Activated gamma-delta T cell treated with anti-CD3 and anti-CD28 coated beads, Interleukin-2, amount 50 U/mL, for 16 hours (primary cell): ENCODE results near the gene TROAP.

ENCODE experiments used
- DNase-seq: peaks from one replicate; pipeline ENCODE4 v3.0.0-alpha.2; 2020; ENCODE audit warnings: low read depth

The TROAP gene

DNA sequence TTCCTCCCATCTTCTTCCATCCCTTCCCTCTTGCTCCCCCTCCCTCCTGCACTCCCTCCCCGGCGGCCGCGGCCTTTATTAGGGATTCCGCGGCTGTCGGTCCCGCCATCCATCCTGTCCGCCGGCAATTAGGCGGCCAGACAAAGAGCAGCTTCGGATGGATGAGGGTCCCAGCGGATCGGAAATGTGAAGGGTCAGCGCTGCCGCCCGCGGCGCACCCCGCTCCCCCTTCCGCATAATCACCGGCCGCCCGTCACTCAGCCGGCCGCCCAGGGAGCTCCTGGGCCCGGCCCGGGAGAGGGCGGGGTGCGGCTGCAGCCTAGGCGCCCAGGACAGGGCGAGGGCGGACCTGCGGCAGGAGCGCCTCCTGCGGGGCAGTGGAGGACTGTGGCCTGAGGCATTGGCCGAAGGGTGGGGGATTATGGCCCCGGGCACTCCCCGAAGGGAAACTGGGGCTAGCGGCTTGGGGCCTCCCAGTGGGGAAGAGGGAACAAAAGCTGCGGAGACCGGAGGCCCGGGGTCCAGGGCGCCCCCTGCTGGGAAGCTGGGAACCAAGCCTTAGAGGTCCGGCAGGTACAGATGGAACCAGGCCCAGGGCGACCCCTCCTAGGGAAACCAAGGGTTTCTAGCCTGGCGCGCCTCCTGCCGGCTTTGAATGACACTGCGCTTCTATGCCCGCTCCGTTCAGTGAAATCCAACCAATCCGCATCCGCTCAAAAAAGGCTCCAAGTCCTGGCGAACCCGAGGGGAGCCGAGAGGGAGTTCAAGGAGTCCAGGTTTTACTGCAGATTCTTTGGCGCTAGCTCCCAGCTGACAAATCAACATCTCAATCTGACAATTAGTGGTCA lies 19.2 kb downstream of the TROAP start:
- peak; percentile 60 for DNase-seq

DNA sequence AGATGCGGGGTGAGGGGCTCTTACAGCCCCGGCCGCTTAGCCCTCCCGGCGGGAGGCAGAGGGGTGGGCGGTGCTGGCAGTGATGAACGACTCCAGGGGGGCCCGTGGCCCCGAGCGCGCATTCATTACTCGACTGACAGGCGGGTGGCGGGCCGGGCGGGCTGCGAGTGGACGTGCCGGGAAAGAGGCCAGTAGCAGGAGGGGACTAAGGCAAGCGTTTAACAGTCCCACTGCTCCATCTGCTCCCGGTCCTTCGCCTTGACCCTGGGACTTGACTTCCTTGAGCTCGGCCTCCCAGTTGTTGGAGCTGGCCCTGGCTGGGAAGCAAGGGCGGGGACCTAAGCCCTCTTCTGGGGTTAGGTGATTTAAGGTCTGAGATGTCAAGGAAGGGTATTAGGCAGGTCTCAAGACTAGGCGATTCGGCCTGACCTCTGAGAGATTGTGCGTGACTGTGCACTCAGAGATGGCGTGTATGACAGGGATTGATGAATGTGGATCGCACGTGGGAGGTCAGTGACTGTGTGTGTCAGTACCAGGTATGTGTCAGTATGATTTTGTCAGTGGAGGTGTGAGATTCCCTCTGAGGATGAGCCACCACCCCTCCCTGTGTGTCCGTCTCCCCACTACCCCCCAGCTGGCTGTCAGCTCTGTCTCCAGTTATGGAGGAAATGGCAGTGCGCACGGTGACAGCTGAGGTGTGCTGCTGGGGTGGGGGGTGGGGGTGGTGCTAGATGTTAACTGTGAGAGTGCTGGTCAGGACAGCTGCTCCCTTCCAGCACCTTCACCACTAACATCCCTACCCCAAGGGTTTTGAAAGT lies 20.1 kb downstream of the TROAP start:
- no peak for DNase-seq

- no peak for DNase-seq
These were observed 21.5 kb downstream of the TROAP start for GRCh38 chr12:49344486-49345050.

- DNase-seq = no peak
These were observed 22.2 kb downstream of the TROAP start for GRCh38 chr12:49345051-49345824.

DNA sequence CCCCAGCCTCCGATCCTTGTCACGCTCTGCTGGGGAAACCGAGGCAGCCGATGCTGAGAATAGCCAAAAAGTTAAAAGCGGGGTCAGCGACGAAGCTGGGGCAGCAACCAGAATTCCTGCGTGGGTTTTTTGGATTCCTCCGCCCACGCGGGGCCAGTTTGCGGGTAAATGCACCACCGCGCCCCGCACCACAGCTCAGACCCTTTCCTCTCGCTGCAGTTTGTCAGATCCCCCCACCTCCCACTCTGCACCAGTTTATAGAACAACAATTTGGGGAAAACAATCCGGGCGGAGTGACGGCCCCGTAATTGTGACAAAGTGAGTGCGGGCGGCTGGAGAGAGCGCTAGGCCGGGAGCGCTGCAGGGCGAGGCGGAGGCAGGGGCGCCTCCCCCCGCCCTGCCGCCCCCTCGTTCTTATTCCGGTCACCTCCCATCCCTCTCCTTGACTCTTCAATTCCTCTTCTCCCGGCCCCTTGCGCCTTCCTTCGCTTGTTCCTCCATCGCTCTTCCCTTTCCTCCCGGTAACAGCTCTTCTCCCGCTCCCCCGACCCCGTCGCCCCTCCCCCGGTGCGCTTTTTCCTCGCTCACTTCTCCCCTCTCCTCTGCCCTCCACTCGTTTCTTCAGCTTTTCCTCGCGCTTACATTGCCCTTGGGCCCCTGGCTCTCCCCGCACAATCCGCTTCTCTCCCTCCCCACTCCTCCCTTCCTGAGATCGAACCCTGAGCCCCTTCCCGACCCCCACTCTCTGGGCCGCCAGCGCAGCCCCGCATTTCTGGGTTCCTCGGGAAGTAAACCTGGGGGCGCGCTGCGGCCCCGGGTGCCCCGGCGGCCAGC lies 23.0 kb downstream of the TROAP start:
- DNase-seq = no peak

DNA sequence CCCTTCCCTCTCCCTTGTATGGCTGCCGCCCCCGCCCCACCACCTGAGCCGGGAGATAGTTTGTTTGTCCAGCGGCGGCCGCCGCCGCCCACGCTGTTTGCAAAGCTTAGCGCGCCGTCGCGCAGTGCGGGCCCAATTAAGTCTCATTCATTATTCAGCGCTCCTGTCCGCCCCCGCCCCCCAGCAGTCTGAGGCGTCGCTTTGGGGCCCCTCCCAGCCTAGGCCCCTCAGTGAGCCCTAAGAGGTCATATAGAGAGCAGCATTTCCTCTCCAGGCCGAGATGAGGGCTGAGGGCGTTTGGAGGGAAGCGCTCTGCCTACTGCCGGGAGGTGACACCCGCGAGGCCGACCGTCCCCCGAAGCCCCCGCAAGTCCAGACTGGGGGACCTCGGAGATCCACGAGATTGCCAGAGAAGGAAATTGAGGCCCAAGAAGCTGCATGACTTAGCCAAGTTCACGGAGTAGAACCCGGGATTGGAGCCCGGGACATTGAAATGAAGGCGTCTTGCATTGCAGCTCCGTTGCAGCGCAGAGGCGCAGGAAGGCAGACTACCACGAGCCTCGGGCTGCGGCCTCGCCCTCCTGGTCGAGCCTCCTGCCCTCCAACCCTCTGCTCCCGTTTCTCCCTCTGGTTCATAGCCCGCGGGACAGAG lies 23.7 kb downstream of the TROAP start, which contains the start of gene DNAJC22:
TSS of gene DNAJC22 (plus strand) at position 230 of the 652 bp plus-strand sequence. CDS start 1,985 bp downstream, outside the sequence.
- no peak for DNase-seq

- peak; percentile 74 for DNase-seq
These were observed 24.5 kb downstream of the TROAP start for GRCh38 chr12:49347311-49348193.

DNA sequence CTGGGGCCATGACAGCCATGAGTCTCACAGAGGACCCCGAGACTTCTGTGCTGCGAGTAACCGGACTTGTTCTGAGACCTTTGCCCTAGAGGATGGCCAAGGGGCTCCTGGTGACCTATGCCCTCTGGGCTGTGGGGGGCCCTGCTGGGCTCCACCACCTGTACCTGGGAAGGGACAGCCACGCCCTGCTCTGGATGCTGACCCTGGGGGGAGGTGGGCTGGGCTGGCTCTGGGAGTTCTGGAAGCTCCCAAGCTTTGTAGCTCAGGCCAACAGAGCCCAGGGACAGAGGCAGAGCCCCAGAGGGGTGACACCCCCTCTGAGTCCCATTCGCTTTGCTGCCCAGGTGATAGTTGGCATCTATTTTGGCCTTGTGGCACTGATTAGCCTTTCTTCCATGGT lies 25.7 kb downstream of the TROAP start:
- DNase-seq = no peak

DNA sequence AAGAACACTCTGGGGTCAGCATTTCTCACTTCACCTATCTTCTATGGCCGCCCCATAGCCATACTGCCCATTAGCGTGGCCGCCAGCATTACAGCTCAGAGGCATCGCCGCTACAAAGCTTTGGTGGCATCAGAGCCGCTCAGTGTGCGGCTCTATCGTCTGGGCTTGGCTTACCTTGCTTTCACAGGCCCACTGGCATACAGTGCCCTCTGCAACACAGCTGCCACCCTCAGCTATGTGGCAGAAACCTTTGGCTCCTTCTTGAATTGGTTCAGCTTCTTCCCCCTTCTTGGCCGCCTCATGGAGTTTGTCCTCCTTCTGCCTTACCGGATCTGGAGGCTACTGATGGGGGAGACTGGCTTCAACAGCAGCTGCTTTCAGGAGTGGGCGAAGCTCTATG lies 26.2 kb downstream of the TROAP start:
- no peak for DNase-seq

GRCh38 chr12:49352351-49352750 lies 29.3 kb downstream of the TROAP start:
- DNase-seq = no peak

DNA sequence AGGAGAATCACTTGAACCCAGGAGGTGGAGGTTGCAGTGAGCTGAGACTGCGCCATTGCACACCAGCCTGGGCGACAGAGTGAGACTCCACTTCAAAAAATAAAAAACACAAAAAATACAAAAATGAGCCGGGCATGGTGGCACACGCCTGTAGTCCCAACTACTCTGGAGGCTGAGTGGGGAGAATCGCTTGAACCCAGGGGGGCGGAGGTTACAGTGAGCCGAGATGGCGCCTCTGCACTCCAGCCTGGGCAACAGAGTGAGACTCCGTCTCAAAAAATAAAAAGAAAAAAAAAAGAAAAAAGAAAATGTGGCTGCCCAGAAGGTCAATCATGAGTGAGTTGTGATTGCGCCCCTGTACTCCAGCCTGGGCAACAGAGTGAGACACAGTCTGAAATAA lies 32.9 kb downstream of the TROAP start:
- no peak for DNase-seq

GRCh38 chr12:49357103-49357678 lies 34.1 kb downstream of the TROAP start:
- no peak for DNase-seq

- peak; percentile 49 for DNase-seq
These were observed 35.6 kb downstream of the TROAP start for GRCh38 chr12:49358483-49359141.

DNA sequence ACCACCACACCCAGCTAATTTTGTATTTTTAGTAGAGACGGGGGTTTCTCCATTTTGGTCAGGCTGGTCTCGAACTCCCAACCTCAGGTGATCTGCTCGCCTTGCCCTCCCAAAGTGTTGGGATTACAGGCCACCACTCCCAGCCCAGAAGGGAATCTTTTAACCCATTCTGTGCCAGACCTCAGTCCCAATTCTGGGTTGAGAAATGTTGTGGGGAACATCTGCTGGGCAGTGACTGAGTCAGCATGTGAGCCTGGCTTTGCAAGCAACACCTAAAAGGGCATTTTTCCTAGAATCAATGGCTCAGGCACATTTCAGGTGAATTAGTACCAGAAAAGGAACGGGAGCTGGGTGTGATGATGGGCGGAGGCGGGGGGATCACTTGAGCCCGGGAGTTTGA lies 36.6 kb downstream of the TROAP start:
- no peak for DNase-seq

DNA sequence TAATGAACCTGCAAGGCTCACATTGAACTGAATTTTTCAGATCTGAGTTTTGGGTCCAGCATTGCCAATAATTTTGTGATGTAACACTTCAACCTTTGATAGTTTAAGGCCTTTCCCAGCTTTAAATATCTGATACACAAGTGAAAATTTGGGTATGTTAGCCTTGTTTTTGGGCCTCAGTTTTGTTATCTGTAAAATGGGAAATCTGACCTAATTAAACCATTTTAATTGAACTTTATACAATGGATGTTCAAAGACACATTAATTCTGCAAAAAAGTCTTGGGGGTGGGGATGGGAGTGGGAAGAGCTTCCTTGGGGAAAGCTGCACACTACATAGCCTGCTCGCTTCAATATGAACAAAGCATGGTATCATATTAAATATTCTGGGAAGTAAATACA lies 39.0 kb downstream of the TROAP start:
- DNase-seq = no peak

DNA sequence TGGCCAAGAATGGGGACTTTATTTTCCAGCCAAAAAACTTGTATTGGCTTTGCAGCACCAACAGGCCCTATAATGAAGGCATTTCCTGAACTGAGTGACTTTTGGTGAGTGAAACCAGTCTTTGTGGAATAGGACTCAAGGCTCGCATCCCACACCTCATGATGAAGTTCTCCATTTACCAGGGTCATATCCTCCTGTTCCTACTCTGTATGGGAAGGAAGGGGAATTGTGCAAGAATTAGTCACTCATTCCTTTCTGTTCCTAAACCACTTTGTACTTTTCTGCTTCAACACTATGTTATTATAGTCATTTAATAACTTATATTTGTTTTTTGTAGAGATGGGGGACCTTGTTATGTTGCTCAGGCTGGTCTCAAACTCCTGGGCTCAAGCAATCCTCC lies 41.9 kb downstream of the TROAP start:
- no peak for DNase-seq

DNA sequence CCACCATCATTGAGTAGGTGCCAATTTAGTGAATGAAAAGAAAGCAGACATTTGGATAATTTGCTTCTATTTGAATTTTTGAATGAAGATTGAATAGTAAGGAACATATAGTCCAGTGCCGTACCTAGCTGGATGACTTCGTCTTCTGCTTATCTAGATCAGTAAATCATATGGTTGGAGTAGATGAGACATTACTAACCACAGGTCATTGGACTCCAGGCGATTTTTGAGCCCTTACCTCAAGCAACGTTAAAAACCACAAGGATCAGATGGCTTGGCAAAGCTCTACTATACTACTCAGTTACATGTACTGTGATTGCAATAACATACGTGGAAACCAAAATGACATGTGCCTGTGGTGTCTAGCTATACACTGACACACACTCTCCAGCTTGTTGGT lies 42.5 kb downstream of the TROAP start:
- no peak for DNase-seq

GRCh38 chr12:49366096-49366651 lies 43.1 kb downstream of the TROAP start:
- no peak for DNase-seq
